CD8-positive, alpha-beta memory T cell (primary cell): ENCODE measurements around the gene CCSER1. TPM values are rescaled to one million over a fixed set of nuclear protein-coding genes. Genes with fewer than 3 reads are reported as not detected.

Source experiments
- CTCF ChIA-PET: fragments of 350-600 bp; sonication (Branson Sonifier 250); formaldehyde crosslinking; loops from one replicate; lab custom pipeline; 2021; ENCODE audit warnings: antibody characterized with exemption; lab: Charles Lee
- POLR2A ChIA-PET: fragments of 350-600 bp; sonication (Branson Sonifier 250); formaldehyde crosslinking; loops from one replicate; lab custom pipeline; 2021; ENCODE audit warnings: antibody characterized with exemption; lab: Charles Lee
- DNase-seq, 5 donors: peaks; one replicate each; pipeline versions ENCODE4 v3.0.0 to v3.0.0-alpha.2; 2020 to 2022; ENCODE audit warnings: mixed read lengths in 1 of 5
- H3K27ac ChIP-seq: one replicate; pipeline ENCODE4 v1.7.0; 2013; ENCODE audit warnings: low read depth, mild to moderate bottlenecking, low read length, moderate library complexity
- H3K27me3 ChIP-seq: 2 replicates; pipeline ENCODE4 v1.7.0; 2013; ENCODE audit warnings: low read length, mild to moderate bottlenecking; ENCODE audit not compliant: insufficient read depth, poor library complexity, severe bottlenecking
- H3K36me3 ChIP-seq: 2 replicates; pipeline ENCODE4 v1.7.0; 2013; ENCODE audit warnings: mild to moderate bottlenecking, low read length, moderate library complexity; ENCODE audit not compliant: insufficient read depth
- H3K4me1 ChIP-seq: 2 replicates; pipeline ENCODE4 v1.7.0; 2013; ENCODE audit warnings: mild to moderate bottlenecking, low read length, moderate library complexity; ENCODE audit not compliant: insufficient read depth
- H3K4me3 ChIP-seq: 2 replicates; pipeline ENCODE4 v1.7.0; 2013; ENCODE audit warnings: mild to moderate bottlenecking, low read length
- H3K9me3 ChIP-seq: 2 replicates; pipeline ENCODE4 v1.7.0; 2013; ENCODE audit warnings: mild to moderate bottlenecking, low read length
- H3K27ac Mint-ChIP-seq, 8 donors: one replicate each; pipeline ENCODE4 v1.8.0; 2020 to 2021; ENCODE audit warnings: mixed read lengths in 8 of 8, mild to moderate bottlenecking in 6 of 8, inconsistent platforms in 3 of 8, moderate library complexity in 3 of 8
- H3K27me3 Mint-ChIP-seq, 2 donors: one replicate each; pipeline ENCODE4 v1.8.0; 2020 to 2021; ENCODE audit warnings: mixed read lengths in 2 of 2, mild to moderate bottlenecking in 1 of 2, moderate library complexity in 1 of 2
- H3K36me3 Mint-ChIP-seq, 3 donors: one replicate each; pipeline ENCODE4 v1.8.0; 2020 to 2021; ENCODE audit warnings: mixed read lengths in 3 of 3, inconsistent platforms in 1 of 3, mild to moderate bottlenecking in 1 of 3
- H3K4me1 Mint-ChIP-seq, 3 donors: one replicate each; pipeline ENCODE4 v1.8.0; 2020 to 2021; ENCODE audit warnings: mixed read lengths in 3 of 3, inconsistent platforms in 1 of 3, mild to moderate bottlenecking in 1 of 3
- H3K4me3 Mint-ChIP-seq, 7 donors: one replicate each; pipeline ENCODE4 v1.8.0; 2020 to 2021; ENCODE audit warnings: mixed read lengths in 7 of 7, mild to moderate bottlenecking in 6 of 7, moderate library complexity in 4 of 7, inconsistent platforms in 2 of 7
- H3K9me3 Mint-ChIP-seq, 5 donors: one replicate each; pipeline ENCODE4 v1.8.0; 2020 to 2022; ENCODE audit warnings: mixed read lengths in 5 of 5, mild to moderate bottlenecking in 3 of 5, moderate library complexity in 2 of 5, inconsistent platforms in 1 of 5
- polyA plus RNA-seq: library from polyadenylated mRNA; unstranded; fragments of 300-500 nt; fragmentation: Illumina TruSeq; gene quantifications from one replicate; pipeline ENCODE4 v1.2.3, GENCODE V29; 2021
- total RNA-seq, 2 experiments: library from RNA; stranded (reverse); gene quantifications; one replicate each; pipeline ENCODE4 v1.2.3, GENCODE V29; 2021

CCSER1 gene
- total and polyA plus RNA-seq, 3 experiments from 2014 or later = 0.12 to 0.20 TPM; not detected in 1

DNA sequence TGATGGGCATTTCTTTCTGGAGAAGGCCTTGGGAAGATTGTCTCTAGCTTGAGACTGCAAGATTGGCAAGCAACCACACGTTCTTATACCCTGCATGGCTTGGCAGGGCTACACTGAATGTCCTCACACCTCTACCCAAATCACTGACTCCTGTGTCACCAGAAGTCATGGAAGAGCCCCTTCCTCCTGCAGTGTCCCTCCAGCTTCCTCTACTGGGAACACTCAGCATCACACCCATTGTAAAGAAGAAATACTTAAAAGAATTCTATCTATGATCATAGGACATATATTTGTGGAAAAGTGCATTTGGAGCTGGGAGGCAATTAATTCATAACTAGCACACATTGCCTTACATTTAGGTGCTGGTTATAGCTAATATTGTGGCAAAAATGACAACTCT is 113.1 kb downstream of the CCSER1 start:
- Histone ChIP-seq H3K27me3 (no peaks in the 10 kb centered on the region), H3K4me3 (no peak overlapping the region), H3K27ac (no peak overlapping the region), H3K4me1 (no peaks in the 10 kb centered on the region), H3K9me3 (no peaks in the 10 kb centered on the region), H3K36me3 (no peaks in the 10 kb centered on the region)
- POLR2A ChIA-PET = no interaction called here
- no peak for DNase-seq
- H3K9me3 Mint-ChIP-seq = no peaks in the 10 kb centered on the region
- no peak overlapping the region for H3K4me3 Mint-ChIP-seq
- CTCF ChIA-PET = no interaction called here
- H3K36me3 Mint-ChIP-seq = no peaks in the 10 kb centered on the region
- no peak overlapping the region for H3K27ac Mint-ChIP-seq
- no peaks in the 10 kb centered on the region for H3K4me1 Mint-ChIP-seq
- H3K27me3 Mint-ChIP-seq = no peaks in the 10 kb centered on the region

DNA sequence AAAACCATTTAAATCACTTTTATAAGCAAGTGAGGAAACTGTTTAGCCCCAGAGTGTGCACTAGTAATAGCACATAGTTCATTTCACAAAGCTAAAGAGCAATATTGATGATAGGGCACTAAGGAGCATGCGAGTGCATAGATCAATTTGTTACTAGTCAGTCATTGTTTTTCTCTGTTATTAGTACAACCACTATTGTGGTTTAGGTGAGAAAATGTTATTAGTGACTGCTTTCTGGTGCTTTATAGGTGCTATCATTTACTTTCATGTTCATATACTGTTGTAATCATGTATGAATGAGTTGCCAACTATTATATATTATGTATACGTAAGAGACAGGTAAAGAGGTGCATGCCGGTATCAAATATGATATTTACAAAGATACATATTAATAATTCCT is 113.8 kb downstream of the CCSER1 start:
- no peak overlapping the region for H3K27ac Mint-ChIP-seq
- Histone ChIP-seq H3K27me3 (no peaks in the 10 kb centered on the region), H3K4me3 (no peak overlapping the region), H3K36me3 (no peaks in the 10 kb centered on the region), H3K4me1 (no peaks in the 10 kb centered on the region), H3K9me3 (no peaks in the 10 kb centered on the region), H3K27ac (no peak overlapping the region)
- no peaks in the 10 kb centered on the region for H3K4me1 Mint-ChIP-seq
- no peak overlapping the region for H3K4me3 Mint-ChIP-seq
- no peaks in the 10 kb centered on the region for H3K36me3 Mint-ChIP-seq
- POLR2A ChIA-PET = no interaction called here
- CTCF ChIA-PET = no interaction called here
- no peak for DNase-seq
- H3K27me3 Mint-ChIP-seq = no peaks in the 10 kb centered on the region
- H3K9me3 Mint-ChIP-seq = no peaks in the 10 kb centered on the region

- Histone ChIP-seq H3K9me3 (no peaks in the 10 kb centered on the region), H3K36me3 (no peaks in the 10 kb centered on the region), H3K4me3 (no peak overlapping the region), H3K4me1 (no peaks in the 10 kb centered on the region), H3K27ac (no peak overlapping the region), H3K27me3 (no peaks in the 10 kb centered on the region)
- Mint-ChIP-seq H3K9me3 (peaks cover 0 to 6% (median 0%) of the 10 kb centered on the region in 5 donors), H3K36me3 (no peaks in the 10 kb centered on the region), H3K27me3 (no peaks in the 10 kb centered on the region), H3K4me3 (no peak overlapping the region), H3K4me1 (no peaks in the 10 kb centered on the region), H3K27ac (no peak overlapping the region)
- ChIA-PET POLR2A (no interaction called here), CTCF (no interaction called here)
- DNase-seq = no peak
Observed at GRCh38 chr4:90245837-90246236, 118.6 kb downstream of the CCSER1 start.

GRCh38 chr4:90246816-90247215 is 119.6 kb downstream of the CCSER1 start:
- no peaks in the 10 kb centered on the region for H3K4me1 Mint-ChIP-seq
- H3K36me3 ChIP-seq = no peaks in the 10 kb centered on the region
- CTCF ChIA-PET = no interaction called here

GRCh38 chr4:90254357-90254756 is 127.2 kb downstream of the CCSER1 start:
- Mint-ChIP-seq H3K36me3 (no peaks in the 10 kb centered on the region), H3K27me3 (no peaks in the 10 kb centered on the region), H3K27ac (no peak overlapping the region), H3K9me3 (peaks cover 0 to 4% (median 0%) of the 10 kb centered on the region in 5 donors), H3K4me3 (no peak overlapping the region), H3K4me1 (no peaks in the 10 kb centered on the region)
- no peak overlapping the region for H3K4me3 ChIP-seq
- POLR2A ChIA-PET = no interaction called here
- no peaks in the 10 kb centered on the region for H3K36me3 ChIP-seq
- H3K27me3 ChIP-seq = no peaks in the 10 kb centered on the region
- no peaks in the 10 kb centered on the region for H3K9me3 ChIP-seq
- H3K4me1 ChIP-seq = no peaks in the 10 kb centered on the region
- H3K27ac ChIP-seq = no peak overlapping the region
- CTCF ChIA-PET = no interaction called here
- no peak for DNase-seq

More at GRCh38 chr4:90246816-90247215, 119.6 kb downstream of the CCSER1 start:
- Histone ChIP-seq H3K27ac (no peak overlapping the region), H3K9me3 (no peaks in the 10 kb centered on the region), H3K4me1 (no peaks in the 10 kb centered on the region), H3K27me3 (no peaks in the 10 kb centered on the region), H3K4me3 (no peak overlapping the region)
- Mint-ChIP-seq H3K27ac (no peak overlapping the region), H3K27me3 (no peaks in the 10 kb centered on the region), H3K9me3 (peaks cover 0 to 6% (median 0%) of the 10 kb centered on the region in 5 donors), H3K4me3 (no peak overlapping the region), H3K36me3 (no peaks in the 10 kb centered on the region)
- POLR2A ChIA-PET = no interaction called here
- DNase-seq = no peak

- CTCF ChIA-PET = no interaction called here
Observed at GRCh38 chr4:90274175-90274574, 147.0 kb downstream of the CCSER1 start.

DNA sequence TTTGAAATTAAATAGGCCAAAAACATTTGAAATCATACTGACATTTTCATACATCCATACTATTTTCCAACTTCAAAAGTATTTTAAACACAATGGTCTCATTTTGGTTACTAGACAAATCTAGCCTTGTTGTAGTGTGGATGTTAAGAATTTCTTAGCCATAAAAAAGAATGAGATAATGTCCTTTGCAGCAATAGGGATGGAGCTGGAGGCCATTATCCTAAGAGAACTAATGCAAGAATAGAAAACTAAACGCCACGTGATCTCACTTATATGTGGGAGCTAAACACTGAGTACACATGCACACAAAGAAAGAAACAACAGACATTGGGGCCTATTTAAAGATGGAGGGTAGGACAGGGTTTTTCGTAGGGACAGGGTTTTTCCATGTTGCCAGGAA is 153.8 kb downstream of the CCSER1 start:
- peaks cover 0 to 6% (median 2%) of the 10 kb centered on the region in 5 donors for H3K9me3 Mint-ChIP-seq
- no peak for DNase-seq
- POLR2A ChIA-PET = no interaction called here
- H3K36me3 Mint-ChIP-seq = no peaks in the 10 kb centered on the region
- H3K27ac Mint-ChIP-seq = no peak overlapping the region
- Histone ChIP-seq H3K36me3 (no peaks in the 10 kb centered on the region), H3K27me3 (no peaks in the 10 kb centered on the region), H3K4me3 (no peak overlapping the region), H3K4me1 (no peaks in the 10 kb centered on the region), H3K9me3 (no peaks in the 10 kb centered on the region), H3K27ac (no peak overlapping the region)
- no peak overlapping the region for H3K4me3 Mint-ChIP-seq
- no peaks in the 10 kb centered on the region for H3K4me1 Mint-ChIP-seq
- H3K27me3 Mint-ChIP-seq = no peaks in the 10 kb centered on the region
- CTCF ChIA-PET = no interaction called here

More at GRCh38 chr4:90274175-90274574, 147.0 kb downstream of the CCSER1 start:
- H3K9me3 Mint-ChIP-seq = peaks cover 1 to 7% (median 6%) of the 10 kb centered on the region in 5 donors
- Histone ChIP-seq H3K9me3 (no peaks in the 10 kb centered on the region), H3K27ac (no peak overlapping the region), H3K4me1 (no peaks in the 10 kb centered on the region), H3K4me3 (no peak overlapping the region), H3K27me3 (no peaks in the 10 kb centered on the region), H3K36me3 (no peaks in the 10 kb centered on the region)
- POLR2A ChIA-PET = no interaction called here
- no peaks in the 10 kb centered on the region for H3K27me3 Mint-ChIP-seq
- no peaks in the 10 kb centered on the region for H3K36me3 Mint-ChIP-seq
- H3K27ac Mint-ChIP-seq = no peak overlapping the region
- H3K4me1 Mint-ChIP-seq = no peaks in the 10 kb centered on the region
- DNase-seq = no peak
- H3K4me3 Mint-ChIP-seq = no peak overlapping the region

DNA sequence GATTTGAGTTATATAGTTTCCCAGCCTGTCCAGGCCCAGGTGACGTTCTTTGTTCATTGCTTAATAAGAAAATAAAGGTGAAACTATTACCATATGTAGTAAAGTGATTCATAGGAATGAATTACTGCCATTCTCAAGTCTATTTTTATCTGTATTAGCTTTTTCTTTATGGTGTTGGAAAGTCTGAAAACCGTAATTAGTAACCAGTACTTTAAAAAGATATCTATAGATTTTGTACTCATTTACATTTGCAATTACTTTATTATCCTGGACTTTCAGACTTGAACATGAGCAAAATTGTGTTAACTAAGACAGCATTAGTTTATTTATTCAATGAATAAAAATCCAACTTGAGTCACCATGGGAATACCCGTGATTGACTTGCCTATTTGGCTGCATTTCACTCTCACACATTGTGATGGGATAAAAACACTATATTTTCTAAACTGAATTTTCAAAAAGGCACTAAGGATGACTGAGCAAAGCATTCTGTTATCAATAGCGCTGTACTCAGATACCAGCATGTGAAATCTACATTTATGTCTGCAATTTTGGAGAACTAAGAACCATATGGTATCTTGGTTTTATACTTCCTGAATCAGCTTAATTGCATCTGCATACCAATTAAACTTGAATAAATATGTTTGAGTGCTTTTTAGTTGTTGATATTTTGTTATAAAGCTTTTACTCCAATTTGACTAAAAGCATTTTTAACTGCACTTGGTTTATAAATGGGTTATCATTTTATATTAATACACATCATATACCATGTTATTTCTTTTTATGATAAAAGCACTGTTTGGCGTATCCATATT is 154.6 kb downstream of the CCSER1 start:
- H3K4me1 ChIP-seq = no peaks in the 10 kb centered on the region
- H3K4me3 Mint-ChIP-seq = no peak overlapping the region
- H3K36me3 ChIP-seq = no peaks in the 10 kb centered on the region
- H3K9me3 Mint-ChIP-seq = peaks cover 0 to 5% (median 2%) of the 10 kb centered on the region in 5 donors
- H3K27ac Mint-ChIP-seq = no peak overlapping the region
- no peak overlapping the region for H3K27ac ChIP-seq
- no peaks in the 10 kb centered on the region for H3K36me3 Mint-ChIP-seq
- no peaks in the 10 kb centered on the region for H3K4me1 Mint-ChIP-seq
- no peaks in the 10 kb centered on the region for H3K9me3 ChIP-seq
- H3K27me3 Mint-ChIP-seq = no peaks in the 10 kb centered on the region
- no peak overlapping the region for H3K4me3 ChIP-seq
- no peak for DNase-seq
- H3K27me3 ChIP-seq = no peaks in the 10 kb centered on the region
- ChIA-PET POLR2A (no interaction called here), CTCF (no interaction called here)
